Thoracic aorta (tissue), 2 donors: ENCODE results near the gene PHKG1. TPM values are rescaled to one million over a fixed set of nuclear protein-coding genes. Genes with fewer than 3 reads are reported as not detected.
"Not testable (repeated sequence)": the region's sequence is repeated elsewhere in the genome, so short reads cannot be mapped to it uniquely, and the experiment has no call there.

Source experiments
- ATAC-seq: fragments of 150-250 bp; one replicate; pipeline ENCODE4 v1.8.0; 2017; ENCODE audit warnings: low read depth; ENCODE audit not compliant: insufficient number of reproducible peaks, low FRiP score
- DNase-seq: peaks from one replicate; pipeline ENCODE4 v3.0.0-alpha.2; 2020; ENCODE audit warnings: low spot score
- H3K27ac ChIP-seq, 2 donors: fragments of 200-600 bp; sonication (generic); 1 replicate in 1 of 2; 2 replicates in 1 of 2; pipeline ENCODE4 v1.5.1; 2016; ENCODE audit warnings: mild to moderate bottlenecking in 2 of 2, moderate library complexity in 2 of 2
- H3K27me3 ChIP-seq: fragments of 200-600 bp; sonication (generic); replicated peaks from 2 replicates; pipeline ENCODE4 v1.6.0; 2016; ENCODE audit warnings: mild to moderate bottlenecking; ENCODE audit not compliant: insufficient read depth
- H3K36me3 ChIP-seq: fragments of 200-600 bp; sonication (generic); one replicate; pipeline ENCODE4 v1.5.1; 2016
- H3K4me1 ChIP-seq, 2 donors: fragments of 200-600 bp; sonication (generic); 1 replicate in 1 of 2; 2 replicates in 1 of 2; pipeline versions ENCODE4 v1.5.1 to v1.6.0; 2016; ENCODE audit warnings: low read depth in 2 of 2, mild to moderate bottlenecking in 1 of 2; ENCODE audit not compliant: control insufficient read depth in 1 of 2
- H3K4me3 ChIP-seq: fragments of 200-600 bp; sonication (generic); 2 replicates; pipeline ENCODE4 v1.5.1; 2016; ENCODE audit warnings: mild to moderate bottlenecking
- H3K9me3 ChIP-seq: fragments of 200-600 bp; sonication (generic); 2 replicates; pipeline ENCODE4 v1.5.1; 2016
- CTCF ChIP-seq: fragments of 200-600 bp; sonication (generic); IDR thresholded peaks from one replicate; pipeline ENCODE4 v1.5.1; 2019; ENCODE audit warnings: antibody characterized with exemption
- total RNA-seq, 2 donors: library from RNA; depleted of rRNA; stranded (reverse); fragments of >200 nt; gene quantifications; one replicate each; pipeline versions ENCODE4 v1.1.0 to v1.2.3, GENCODE V29; 2016

Gene PHKG1
- 10 to 100 TPM in 1 of 2 donors, 1 to 10 TPM in 1; 6.0 to 10.9 TPM for total RNA-seq

GRCh38 chr7:56092789-56093531, at the start of gene PHKG1:
Gene PHKG1 (minus strand): TSS chr7:56092952. CDS start chr7:56088941, 4,011 bp downstream.
- Histone ChIP-seq H3K9me3 (no peaks in the 10 kb centered on the region), H3K4me3 (peak within 1 kb of the TSS; percentile 60), H3K27ac (peak within 1 kb of the TSS; percentile 91 to 94), H3K27me3 (no peaks in the 10 kb centered on the region), H3K4me1 (peaks cover 9 to 43% of the 10 kb centered on the region in 2 donors), H3K36me3 (no peaks in the 10 kb centered on the region)
- TF ChIP-seq CTCF: peak; percentile 75
- peak; percentile 41 for DNase-seq
- ATAC-seq: peak; percentile 83

DNA sequence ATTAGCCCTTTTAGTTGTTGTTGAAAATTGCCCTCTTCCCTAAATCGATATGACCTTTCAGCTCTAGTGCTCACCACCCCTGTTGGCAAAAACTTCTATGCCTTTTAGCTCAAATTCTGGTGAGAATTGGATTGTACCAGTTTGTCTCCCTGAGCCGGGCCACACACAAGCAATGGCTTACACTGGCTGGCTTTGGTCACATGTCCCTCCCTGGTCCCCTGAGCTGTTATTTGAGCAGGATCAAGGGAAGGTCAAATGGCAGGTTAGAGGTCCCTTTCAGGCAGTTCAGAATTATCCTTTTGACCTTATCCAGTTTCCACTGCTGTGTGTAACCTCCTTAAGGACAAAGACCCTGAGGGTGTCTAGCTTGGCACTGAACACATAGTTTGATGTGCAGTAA, 38.3 kb upstream of the PHKG1 start:
- H3K4me3 ChIP-seq, H3K36me3 ChIP-seq, H3K4me1 ChIP-seq, DNase-seq, H3K9me3 ChIP-seq, H3K27me3 ChIP-seq, ATAC-seq, H3K27ac ChIP-seq: not testable (repeated sequence)

GRCh38 chr7:56127241-56127975, 34.7 kb upstream of the PHKG1 start:
- Histone ChIP-seq H3K36me3 (no peaks in the 10 kb centered on the region), H3K4me3 (no peak overlapping the region), H3K27ac (no peak overlapping the region), H3K4me1 (no peaks in the 10 kb centered on the region), H3K9me3 (no peaks in the 10 kb centered on the region), H3K27me3 (no peaks in the 10 kb centered on the region)
- no peak for TF ChIP-seq CTCF
- no peak for ATAC-seq
- DNase-seq: no peak

- ATAC-seq (no peak), DNase-seq (no peak)
- no peak for TF ChIP-seq CTCF
These were observed 33.1 kb upstream of the PHKG1 start for GRCh38 chr7:56125831-56126230.

GRCh38 chr7:56124981-56125380, 32.2 kb upstream of the PHKG1 start:
- ATAC-seq (no peak), DNase-seq (no peak)
- Histone ChIP-seq H3K4me1 (no peaks in the 10 kb centered on the region), H3K27me3 (no peaks in the 10 kb centered on the region), H3K27ac (no peak overlapping the region), H3K4me3 (no peak overlapping the region), H3K36me3 (no peaks in the 10 kb centered on the region), H3K9me3 (no peaks in the 10 kb centered on the region)
- TF ChIP-seq CTCF: no peak

More at GRCh38 chr7:56125831-56126230, 33.1 kb upstream of the PHKG1 start:
- no peaks in the 10 kb centered on the region for H3K27me3 ChIP-seq
- no peaks in the 10 kb centered on the region for H3K4me1 ChIP-seq
- H3K4me3 ChIP-seq: no peak overlapping the region
- no peak overlapping the region for H3K27ac ChIP-seq
- no peaks in the 10 kb centered on the region for H3K9me3 ChIP-seq
- no peaks in the 10 kb centered on the region for H3K36me3 ChIP-seq
